Pancreas (tissue), 10 donors: ENCODE measurements around the gene CLTCL1. TPM values are rescaled to one million over a fixed set of nuclear protein-coding genes. Genes with fewer than 3 reads are reported as not detected.
A peak's percentile ranks its signal among the peaks of the same experiment; 100 is the strongest.

ENCODE experiments used
- ATAC-seq, 4 donors: fragments of 200-7000 bp; cut with Tn5 transposase; one replicate each; pipeline versions ENCODE4 v1.8.0 to v1.9.1; 2020; ENCODE audit warnings: mild to moderate bottlenecking in 4 of 4, moderate library complexity in 4 of 4
- DNase-seq, 6 donors: peaks; one replicate each; pipeline ENCODE4 v3.0.0-alpha.2; 2020
- FAIRE-seq: peaks from 2 replicates; lab custom pipeline; 2012; peaks lifted over from hg19 to GRCh38; lab: Jason Lieb, UNC
- H3K27ac ChIP-seq, 4 donors: fragments of 200-600 bp; sonication (generic); 1 replicate in 3 of 4; 2 replicates in 1 of 4; pipeline versions ENCODE4 v1.5.0 to v1.8.0; 2020
- H3K27me3 ChIP-seq, 4 donors: fragments of 200-600 bp; one replicate each; pipeline ENCODE4 v1.8.0; 2021
- H3K36me3 ChIP-seq, 3 donors: fragments of 200-600 bp; sonication (generic) in 1 of 3; one replicate each; pipeline versions ENCODE4 v1.5.0 to v1.8.0; 2020 to 2021
- H3K4me1 ChIP-seq, 3 donors: fragments of 200-600 bp; one replicate each; pipeline ENCODE4 v1.8.0; 2021
- H3K4me3 ChIP-seq, 4 donors: fragments of 200-600 bp; sonication (generic) in 2 of 4; one replicate each; pipeline versions ENCODE4 v1.5.0 to v1.8.0; 2020 to 2021
- H3K9me3 ChIP-seq, 4 donors: fragments of 200-600 bp; one replicate each; pipeline ENCODE4 v1.8.0; 2021
- CTCF ChIP-seq, 4 donors: fragments of 200-600 bp; sonication (generic) in 3 of 4; IDR thresholded peaks; one replicate each; pipeline versions ENCODE4 v1.5.0 to v1.8.0; 2021; ENCODE audit warnings: antibody characterized with exemption in 4 of 4
- WGBS, 2 donors: extraction: QIAGEN DNeasy Blood & Tissue Kit; methylation state at CpG; one replicate each; pipeline ENCODE4 v1.1.7; 2013; 5-methylcytosine and 5-hydroxymethylcytosine counted together
- intact Hi-C, 3 donors: fragments of 100-400 bp; cut with DNase I; formaldehyde crosslinking; loops; one replicate each; pipeline versions ENCODE4 v1.11.1 to v1.14.2; 2022
- polyA plus RNA-seq, 2 donors: library from polyadenylated mRNA; stranded (reverse); fragments of 200-250 nt; gene quantifications; one replicate each; pipeline ENCODE4 v1.2.3, GENCODE V29; 2013
- total RNA-seq, 6 donors: library from RNA; stranded (reverse); fragmentation: NEBNext Ultra II Directional in 4 of 6; extraction: Animal tissue kit (Norgen Biotek cat#: 25700) in 4 of 6; gene quantifications; one replicate each; pipeline versions ENCODE4 v1.2.1 to v1.2.4, GENCODE V29; 2021 to 2023
- donor health status: healthy with polysubstance abuse.
- donor health status: DM: no; HTN: no; CAD: no; lungs with moderate emphysema.
- donor health status: DM: no; HTN: no; CAD: no.
- donor health status: control.
- donor health status: control.
- donor health status: Bipolar disorder and iron deficiency.
- donor health status: DM: yes; HTN: yes; CAD: no.
- donor health status: DM: no; HTN: no; CAD: no.
- donor health status: DM: no; HTN: no; CAD: no.
- donor health status: DM: yes; HTN: yes; CAD: no.

Gene CLTCL1
- total and polyA plus RNA-seq, 8 donors, result 1.7 to 6.4 (median 2.2) TPM

- ATAC-seq, result peak; percentile 3 to 14 (median 9)
- H3K27me3 ChIP-seq, result no peaks in the 10 kb centered on the region
- no peak for TF ChIP-seq CTCF (IDR thresholded peaks at IDR 0.05)
- FAIRE-seq, result no peak
- no peaks in the 10 kb centered on the region for H3K9me3 ChIP-seq
- H3K27ac ChIP-seq, result no peak overlapping the region
- peak in 4 of 6 donors; percentile 15 to 60 (median 35) for DNase-seq
- WGBS, 2 donors, result 20 to 21% methylated on average over 27 of the region's 27 CpGs
- H3K4me3 ChIP-seq, result peak overlapping the region; percentile 60 to 95 (median 80)
- peaks cover 0 to 13% (median 0%) of the 10 kb centered on the region in 3 donors for H3K4me1 ChIP-seq
- no peaks in the 10 kb centered on the region for H3K36me3 ChIP-seq
- intact Hi-C loops, result no loop called here
Observed at GRCh38 chr22:19290400-19291217, 910 bp downstream of the CLTCL1 start.

GRCh38 chr22:19289475-19290161 lies 1.9 kb downstream of the CLTCL1 start:
- Histone ChIP-seq H3K27me3 (no peaks in the 10 kb centered on the region), H3K9me3 (no peaks in the 10 kb centered on the region), H3K4me1 (peaks cover 0 to 13% (median 0%) of the 10 kb centered on the region in 3 donors), H3K36me3 (no peaks in the 10 kb centered on the region), H3K27ac (no peak overlapping the region), H3K4me3 (no peak overlapping the region)
- WGBS, 2 donors, result 79 to 84% methylated on average over 5 of the region's 5 CpGs
- no peak for TF ChIP-seq CTCF (IDR thresholded peaks at IDR 0.05)
- intact Hi-C loops, result no loop called here
- no peak for DNase-seq
- no peak for FAIRE-seq
- ATAC-seq, result no peak

- H3K4me1 ChIP-seq, result peaks cover 0 to 11% (median 0%) of the 10 kb centered on the region in 3 donors
- H3K27ac ChIP-seq, result no peak overlapping the region
- FAIRE-seq (no peak), DNase-seq (no peak), ATAC-seq (no peak)
- H3K4me3 ChIP-seq, result no peak overlapping the region
- no peaks in the 10 kb centered on the region for H3K27me3 ChIP-seq
- no peaks in the 10 kb centered on the region for H3K36me3 ChIP-seq
- no peak for TF ChIP-seq CTCF (IDR thresholded peaks at IDR 0.05)
- WGBS, 2 donors, result 71 to 78% methylated on average over 4 of the region's 4 CpGs
- intact Hi-C loops, result no loop called here
- H3K9me3 ChIP-seq, result no peaks in the 10 kb centered on the region
Observed at GRCh38 chr22:19287889-19288288, 3.6 kb downstream of the CLTCL1 start.

- DNase-seq (no peak), ATAC-seq (no peak), FAIRE-seq (no peak)
- TF ChIP-seq CTCF (IDR thresholded peaks at IDR 0.05), result no peak
- no peak overlapping the region for H3K4me3 ChIP-seq
- no peaks in the 10 kb centered on the region for H3K27me3 ChIP-seq
- no peak overlapping the region for H3K27ac ChIP-seq
- no peaks in the 10 kb centered on the region for H3K9me3 ChIP-seq
- H3K4me1 ChIP-seq, result peaks cover 0 to 4% (median 0%) of the 10 kb centered on the region in 3 donors
- WGBS, 2 donors, result 40 to 44% methylated on average over 5 of the region's 5 CpGs
- intact Hi-C loops, result no loop called here
- H3K36me3 ChIP-seq, result no peaks in the 10 kb centered on the region
Observed at GRCh38 chr22:19287076-19287707, 4.3 kb downstream of the CLTCL1 start.
